D341Med (cell line): ENCODE measurements around the gene SEC24C.
A peak's percentile ranks its signal among the peaks of the same experiment; 100 is the strongest.
"Not testable (repeated sequence)": the region's sequence is repeated elsewhere in the genome, so short reads cannot be mapped to it uniquely, and the experiment has no call there.

Experiments used
- DNase-seq: peaks from one replicate; pipeline ENCODE4 v3.0.0; 2012; ENCODE audit warnings: low spot score

SEC24C gene

DNA sequence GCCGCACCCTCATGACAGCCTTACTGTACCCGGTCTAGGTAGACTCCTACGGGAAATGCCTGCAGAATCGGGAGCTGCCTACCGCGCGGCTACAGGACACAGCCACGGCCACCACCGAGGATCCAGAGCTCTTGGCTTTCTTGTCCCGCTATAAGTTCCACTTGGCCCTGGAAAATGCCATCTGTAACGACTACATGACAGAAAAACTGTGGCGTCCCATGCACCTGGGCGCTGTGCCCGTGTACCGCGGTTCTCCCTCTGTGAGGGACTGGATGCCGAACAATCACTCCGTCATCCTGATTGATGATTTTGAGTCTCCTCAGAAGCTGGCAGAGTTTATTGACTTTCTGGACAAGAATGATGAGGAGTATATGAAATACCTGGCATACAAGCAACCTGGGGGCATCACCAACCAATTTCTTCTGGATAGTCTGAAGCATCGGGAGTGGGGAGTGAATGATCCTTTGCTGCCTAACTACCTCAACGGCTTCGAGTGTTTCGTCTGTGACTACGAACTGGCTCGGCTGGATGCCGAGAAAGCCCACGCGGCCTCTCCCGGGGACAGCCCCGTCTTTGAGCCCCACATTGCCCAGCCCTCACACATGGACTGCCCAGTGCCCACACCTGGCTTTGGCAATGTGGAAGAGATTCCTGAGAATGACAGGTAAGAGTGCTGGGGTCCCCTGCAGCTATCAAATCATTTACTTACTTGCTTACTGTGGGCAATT is 29.1 kb downstream of the SEC24C start:
- no peak for DNase-seq

DNA sequence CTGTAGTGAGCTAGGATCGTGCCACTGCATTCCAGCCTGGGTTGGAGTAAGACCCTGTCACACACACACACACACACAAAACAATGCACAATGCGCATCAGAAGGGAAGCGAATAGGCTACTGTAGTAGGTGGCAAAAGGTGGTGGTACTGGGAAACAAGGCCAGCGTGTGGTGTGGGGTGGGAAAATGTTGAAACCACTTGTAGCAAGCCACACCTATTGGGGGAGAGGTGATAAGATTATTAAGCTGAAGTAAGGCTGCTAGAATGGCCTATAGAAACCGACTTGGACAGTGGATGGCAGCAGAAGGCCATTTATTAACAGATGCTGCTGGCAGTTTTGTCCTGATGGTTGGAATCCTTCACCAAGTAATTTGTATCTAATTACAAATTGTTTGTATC is 30.5 kb downstream of the SEC24C start:
- DNase-seq, result no peak

DNA sequence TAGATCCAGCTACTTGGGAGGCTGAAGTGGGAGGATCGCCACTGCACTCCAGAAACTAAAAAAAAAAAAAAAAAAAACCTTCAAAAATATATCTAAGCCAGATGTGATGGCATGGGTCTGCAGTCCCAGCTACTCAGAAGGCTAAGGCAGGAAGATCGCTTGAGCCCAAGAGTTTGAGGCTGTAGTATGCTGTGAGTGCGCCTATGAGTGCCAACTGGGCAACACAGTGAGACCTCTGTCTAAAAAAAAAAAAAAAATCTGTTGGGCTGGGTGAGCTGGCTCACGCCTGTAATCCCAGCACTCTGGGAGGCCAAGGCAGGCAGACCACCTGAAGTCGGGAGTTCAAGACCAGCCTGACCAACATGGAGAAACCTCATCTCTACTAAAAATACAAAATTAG is 34.8 kb downstream of the SEC24C start:
- no peak for DNase-seq

DNA sequence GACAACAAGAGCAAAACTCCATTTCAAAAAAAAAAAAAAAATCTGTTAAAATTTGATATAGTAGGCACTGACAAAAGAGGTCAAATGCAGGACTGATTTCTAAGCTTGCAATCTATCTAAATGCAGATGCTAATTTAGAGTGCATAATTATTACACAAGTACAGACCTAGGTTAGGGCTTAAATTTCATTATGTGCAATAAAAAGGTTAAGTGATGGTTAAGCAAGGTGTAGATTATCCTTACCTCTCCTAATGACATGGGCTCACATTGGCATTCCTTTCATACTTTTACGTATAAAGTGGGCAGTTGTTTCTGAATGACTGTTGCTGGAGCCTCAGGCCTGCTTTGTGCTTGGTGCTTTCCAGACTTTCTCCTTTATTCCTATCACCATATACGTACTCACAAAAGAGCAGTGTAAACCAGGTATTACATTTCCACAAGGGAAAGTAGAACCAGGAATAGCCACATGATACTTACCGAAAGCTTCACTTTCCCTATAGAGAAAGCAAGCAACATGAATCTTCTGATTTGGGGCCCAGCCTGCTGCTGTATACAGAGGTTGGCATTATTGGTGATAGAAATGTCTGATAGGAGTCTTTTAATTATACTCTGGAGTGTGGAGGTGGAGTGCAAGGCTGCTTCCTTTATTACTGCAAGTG is 35.5 kb downstream of the SEC24C start:
- DNase-seq, result no peak

DNA sequence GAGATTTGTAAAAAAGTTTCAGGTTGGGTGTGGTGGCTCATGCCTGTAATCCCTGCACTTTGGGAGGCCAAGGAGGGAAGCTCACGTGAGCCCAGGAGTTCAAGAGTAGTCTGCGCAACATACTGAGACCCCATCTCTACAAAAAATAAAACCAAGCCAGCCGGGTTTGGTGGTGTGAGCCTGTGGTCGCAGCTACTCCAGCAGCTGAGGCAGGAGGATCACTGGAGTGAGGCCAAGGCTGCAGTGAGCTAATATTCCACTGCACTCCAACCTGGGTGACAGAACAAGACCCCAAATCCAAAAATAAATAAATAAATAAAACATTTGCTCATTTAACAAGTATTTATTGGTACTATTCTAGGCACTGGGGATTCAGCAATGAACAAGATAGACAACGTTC is 36.1 kb downstream of the SEC24C start:
- no peak for DNase-seq

DNA sequence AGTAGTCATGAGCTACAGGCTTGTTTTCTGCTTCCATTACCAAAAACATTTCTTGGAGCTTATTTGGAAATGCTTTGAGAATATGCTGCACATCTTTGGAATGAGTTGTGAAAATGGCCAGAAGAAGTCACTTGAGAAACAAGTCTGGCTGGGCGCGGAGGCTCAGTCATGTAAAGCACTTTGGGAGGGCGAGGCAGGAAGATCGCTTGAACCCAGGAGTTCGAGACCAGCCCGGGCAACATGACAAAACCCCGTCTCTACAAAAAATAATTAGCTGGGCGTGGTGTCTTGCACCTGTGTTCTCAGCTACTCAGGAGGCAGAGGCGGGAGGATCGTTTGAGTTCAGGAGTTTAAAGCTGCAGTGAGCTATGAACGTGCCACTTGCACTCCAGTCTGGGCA is 36.8 kb downstream of the SEC24C start:
- DNase-seq, result no peak

DNA sequence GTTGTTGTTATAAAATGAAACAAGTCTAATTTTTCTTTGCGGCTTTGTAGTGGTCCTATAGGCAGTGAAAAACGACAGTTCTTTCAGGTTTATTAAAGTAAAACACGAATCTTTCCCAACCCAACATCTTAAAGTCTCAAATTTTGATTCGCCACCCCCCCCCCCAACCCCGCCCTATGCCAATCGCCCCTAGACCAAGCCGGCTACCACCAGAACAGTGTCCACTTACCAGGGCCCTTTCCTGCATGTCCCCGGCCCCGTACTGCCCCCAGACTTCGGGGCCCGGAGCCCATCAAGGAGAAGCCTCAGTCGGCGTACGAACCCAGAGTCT is 37.3 kb downstream of the SEC24C start:
- no peak for DNase-seq

DNA sequence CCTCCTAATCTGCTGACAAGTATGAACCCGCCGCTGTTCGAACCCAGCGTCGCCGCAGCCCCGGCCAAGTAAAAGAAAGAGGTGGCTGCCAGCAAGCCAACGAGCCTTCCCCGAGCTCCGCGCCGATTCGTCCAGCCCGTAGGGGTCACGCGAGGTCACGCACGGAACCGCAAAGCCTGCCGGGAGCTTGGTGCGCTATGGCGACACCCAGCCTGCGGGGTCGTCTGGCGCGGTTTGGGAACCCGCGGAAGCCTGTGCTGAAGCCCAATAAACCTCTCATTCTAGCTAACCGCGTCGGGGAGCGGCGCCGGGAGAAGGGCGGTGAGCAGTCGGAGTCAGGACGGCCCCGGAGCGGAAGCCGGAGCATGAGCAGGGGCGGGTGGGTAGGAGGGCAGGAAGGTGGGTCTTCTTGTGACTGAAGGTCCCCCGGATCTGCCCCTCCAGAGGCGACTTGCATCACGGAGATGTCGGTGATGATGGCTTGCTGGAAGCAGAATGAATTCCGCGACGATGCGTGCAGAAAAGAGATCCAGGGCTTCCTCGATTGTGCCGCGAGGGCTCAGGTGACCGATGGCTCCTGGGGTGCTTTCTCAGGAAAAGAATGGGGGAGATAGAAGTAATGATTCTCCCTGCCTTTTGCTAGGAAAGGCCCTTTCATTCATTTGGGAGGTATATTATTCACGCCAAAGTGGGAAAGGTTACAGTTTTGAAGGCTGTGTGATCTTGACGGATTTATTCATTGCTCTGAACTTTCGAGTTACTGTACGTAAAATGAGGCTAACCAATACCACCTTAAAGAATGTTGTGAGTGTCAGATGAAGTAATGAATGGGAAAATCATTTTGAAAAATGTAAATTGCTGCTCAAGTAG is 37.9 kb downstream of the SEC24C start, which contains the start of gene CHCHD1:
Gene CHCHD1 (plus strand): TSS at position 170 of the 870 bp plus-strand sequence. CDS start 28 bp downstream, at position 198.
- peak; percentile 84 for DNase-seq

DNA sequence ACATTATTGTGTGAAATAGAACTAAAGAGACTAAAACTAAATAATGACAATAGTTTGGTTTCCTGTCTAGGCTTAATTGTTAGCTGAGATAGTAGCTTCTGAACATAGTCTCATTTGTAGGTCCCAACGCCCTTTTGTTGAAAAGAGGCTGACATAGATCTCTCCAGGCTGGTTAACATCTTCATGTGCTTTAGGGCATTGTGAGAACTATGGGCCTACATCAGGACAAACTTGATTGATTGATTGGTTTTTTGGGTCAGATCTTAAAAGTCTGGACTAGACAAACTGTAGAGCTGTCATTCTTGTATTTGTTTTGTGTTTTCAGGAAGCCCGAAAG is 38.5 kb downstream of the SEC24C start:
- DNase-seq, result no peak

DNA sequence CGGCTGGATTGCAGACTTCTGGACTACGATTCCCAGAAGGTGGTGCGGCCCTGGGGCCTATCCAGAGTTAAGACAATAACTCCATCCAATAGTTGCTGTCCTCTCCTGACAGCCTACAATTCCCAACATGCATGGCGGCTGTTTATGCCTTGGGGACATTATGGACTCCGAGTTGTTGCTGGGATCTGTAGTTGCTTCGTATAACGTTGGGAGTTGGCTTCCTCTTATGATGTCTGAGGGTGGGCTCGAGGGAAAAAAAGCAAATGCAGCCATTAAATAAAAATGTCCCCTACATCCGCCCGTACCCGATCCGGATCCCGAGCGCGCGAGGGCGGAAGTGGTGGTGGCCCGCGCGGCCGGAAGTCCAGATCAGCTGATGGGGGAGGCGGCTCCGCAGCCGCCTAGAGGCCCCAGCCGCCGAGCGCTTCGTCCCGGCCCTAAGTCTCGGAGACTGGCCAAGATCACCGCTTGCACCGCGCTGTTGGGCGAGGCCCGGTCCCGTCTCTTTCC is 41.1 kb downstream of the SEC24C start, which contains the start of gene ZSWIM8:
Gene ZSWIM8 (plus strand): TSS at position 396 of the 510 bp plus-strand sequence. CDS start 273 bp downstream, outside the sequence.
- DNase-seq, result peak; percentile 89

DNA sequence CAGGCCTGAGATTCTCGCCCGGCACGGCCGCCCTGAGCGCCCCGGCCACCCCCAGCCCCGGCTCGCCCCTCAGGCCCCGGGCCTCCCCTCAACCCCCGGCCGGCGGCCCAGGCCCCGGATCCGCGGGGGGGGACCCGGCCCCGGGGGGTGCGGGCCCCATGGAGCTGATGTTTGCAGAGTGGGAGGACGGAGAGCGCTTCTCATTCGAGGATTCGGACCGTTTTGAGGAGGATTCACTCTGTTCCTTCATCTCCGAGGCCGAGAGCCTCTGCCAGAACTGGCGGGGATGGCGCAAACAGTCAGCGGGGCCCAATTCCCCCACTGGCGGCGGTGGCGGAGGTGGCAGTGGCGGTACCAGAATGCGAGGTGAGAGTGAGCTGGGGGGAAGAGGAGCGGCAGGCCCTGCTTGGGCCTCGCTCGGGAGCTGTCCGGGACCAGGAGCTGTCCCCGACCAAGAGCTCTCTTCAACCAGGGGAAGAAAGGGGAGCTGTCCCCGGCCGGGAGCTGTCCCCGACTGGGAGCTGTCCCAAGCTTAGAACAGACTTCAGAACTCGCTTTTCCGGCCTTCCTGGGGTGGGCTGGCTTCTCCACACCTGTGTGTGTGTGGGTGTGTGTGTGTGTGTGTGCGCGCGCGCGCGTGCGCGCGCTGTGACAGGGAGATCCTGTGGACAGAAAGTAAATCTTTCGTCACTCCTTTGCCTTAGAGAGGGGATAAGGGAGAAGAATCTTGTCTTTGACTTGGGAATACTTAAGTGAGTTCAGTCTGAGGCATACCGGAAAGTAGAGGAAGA is 41.7 kb downstream of the SEC24C start:
- peak; percentile 40 for DNase-seq

DNA sequence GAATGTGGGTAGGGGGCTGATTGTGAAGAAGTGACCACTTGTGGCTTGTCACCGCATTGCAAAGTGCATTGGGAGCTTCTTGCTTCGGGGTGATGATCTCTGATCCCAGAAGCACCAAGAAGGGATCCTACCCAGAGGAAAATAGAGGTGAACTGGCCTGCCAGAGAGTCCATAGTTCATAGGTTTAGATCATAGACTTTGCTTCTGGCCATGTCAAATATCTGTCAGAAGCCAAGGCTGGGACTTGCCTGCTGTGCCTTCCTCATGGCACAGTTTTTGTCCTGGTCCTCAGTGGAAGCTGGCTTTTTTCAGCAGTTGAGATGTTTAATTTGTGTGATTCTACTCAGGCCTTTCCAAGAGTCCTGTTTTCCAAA is 42.3 kb downstream of the SEC24C start:
- no peak for DNase-seq

DNA sequence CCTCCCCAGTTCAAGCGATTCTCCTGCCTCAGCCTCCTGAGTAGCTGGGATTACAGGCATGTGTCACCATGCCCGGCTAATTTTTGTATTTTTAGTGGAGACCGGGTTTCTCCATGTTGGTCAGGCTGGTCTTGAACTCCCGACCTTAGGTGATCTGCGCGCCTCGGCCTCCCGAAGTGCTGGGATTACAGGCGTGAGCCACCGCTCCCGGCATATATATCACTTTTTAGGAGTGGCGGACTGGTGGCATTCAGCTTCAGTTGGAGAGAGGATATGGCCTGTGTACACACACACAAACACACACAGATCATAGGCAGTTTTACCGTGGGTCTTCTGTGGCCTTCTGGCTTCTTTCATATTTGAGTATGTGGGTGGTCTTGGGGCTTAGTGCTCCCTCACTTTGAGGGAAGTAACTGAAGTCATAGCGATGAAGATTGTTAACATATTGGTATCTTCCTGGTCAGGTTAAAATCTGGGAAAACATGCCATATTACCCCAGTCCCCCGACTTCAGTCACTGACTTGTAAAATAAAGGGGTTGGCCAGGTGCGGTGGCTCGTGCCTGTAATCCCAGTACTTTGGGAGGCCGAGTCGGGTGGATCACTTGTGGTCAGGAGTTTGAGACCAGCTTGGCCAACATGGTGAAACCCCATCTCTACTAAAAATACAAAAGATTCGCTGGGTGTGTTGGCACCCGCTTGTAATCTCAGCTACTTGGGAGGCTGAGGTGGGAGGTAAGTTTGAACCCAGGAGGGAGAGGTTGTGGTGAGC is 43.0 kb downstream of the SEC24C start:
- DNase-seq, result not testable (repeated sequence)

DNA sequence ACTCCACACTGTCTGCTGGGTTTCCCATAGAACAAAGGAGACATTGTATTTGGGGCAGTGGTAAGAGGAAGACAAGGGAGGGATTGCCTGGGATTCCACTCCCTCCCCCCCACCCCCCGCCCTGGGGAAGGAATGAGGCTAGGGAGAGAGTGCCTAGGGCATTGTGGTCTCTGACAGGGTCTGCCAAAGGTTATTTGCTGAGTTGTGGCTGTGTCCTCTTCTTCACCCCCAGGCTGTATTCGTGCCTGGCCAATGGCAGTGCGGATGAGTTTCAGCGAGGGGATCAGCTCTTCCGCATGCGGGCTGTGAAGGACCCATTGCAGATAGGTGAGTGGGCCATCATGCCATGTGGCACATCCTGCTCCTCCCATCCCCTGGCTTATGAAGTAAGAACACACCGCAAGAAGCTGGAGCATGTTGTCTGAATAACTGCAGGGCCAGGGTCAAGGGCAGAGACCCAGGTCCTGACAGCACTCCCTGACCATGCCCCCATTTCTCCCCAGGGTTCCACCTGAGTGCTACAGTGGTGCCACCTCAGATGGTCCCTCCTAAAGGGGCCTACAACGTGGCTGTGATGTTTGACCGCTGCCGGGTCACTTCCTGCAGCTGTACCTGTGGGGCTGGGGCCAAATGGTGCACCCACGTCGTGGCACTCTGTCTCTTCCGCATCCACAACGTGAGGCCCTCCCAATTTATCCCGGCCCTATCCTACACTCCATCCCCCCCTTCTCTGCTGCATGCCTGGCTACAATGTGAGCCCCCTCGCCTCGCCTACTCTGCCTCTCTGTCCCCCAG is 44.9 kb downstream of the SEC24C start:
- no peak for DNase-seq

DNA sequence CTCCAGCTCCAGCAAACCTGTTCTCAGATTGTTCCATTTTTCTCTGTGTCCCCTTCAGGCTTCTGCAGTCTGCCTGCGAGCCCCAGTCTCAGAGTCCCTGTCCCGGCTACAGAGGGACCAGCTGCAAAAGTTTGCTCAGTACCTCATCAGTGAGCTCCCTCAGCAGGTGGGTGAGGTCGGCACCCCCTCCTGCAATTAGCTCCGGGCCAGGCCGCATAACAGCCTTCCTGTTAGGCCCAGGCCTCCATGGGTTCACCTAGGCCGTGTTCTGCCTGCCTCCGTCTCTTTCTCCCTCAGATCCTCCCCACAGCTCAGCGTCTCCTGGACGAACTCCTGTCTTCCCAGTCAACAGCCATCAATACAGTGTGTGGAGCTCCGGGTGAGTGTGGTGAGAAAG is 45.5 kb downstream of the SEC24C start:
- DNase-seq, result no peak

DNA sequence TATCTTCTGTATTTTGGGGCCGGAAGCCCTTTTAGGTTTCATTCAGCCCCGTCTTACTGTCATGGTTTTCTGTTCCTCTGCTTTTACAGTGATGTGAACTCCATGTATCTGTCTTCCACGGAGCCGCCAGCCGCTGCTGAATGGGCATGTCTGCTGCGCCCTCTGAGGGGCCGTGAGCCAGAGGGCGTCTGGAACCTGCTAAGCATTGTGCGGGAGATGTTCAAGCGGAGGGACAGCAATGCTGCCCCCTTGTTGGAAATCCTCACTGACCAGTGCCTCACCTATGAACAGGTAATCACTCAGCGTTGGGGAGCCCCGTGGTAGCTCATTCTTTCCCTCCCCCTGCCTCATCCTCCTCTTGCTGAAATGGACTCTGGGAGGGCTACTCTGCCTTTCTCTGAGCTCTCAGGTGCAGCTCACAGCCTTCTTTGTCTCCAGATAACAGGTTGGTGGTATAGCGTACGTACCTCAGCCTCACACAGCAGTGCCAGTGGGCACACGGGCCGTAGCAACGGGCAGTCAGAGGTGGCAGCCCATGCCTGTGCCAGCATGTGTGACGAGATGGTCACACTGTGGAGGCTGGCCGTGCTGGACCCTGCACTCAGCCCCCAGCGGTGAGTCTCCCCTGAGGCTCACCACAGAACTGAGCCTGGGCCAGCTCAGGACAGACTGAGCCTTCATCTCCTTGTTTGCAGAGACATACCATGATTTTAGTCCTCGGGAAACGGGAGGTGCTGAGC is 46.9 kb downstream of the SEC24C start:
- DNase-seq, result no peak

DNA sequence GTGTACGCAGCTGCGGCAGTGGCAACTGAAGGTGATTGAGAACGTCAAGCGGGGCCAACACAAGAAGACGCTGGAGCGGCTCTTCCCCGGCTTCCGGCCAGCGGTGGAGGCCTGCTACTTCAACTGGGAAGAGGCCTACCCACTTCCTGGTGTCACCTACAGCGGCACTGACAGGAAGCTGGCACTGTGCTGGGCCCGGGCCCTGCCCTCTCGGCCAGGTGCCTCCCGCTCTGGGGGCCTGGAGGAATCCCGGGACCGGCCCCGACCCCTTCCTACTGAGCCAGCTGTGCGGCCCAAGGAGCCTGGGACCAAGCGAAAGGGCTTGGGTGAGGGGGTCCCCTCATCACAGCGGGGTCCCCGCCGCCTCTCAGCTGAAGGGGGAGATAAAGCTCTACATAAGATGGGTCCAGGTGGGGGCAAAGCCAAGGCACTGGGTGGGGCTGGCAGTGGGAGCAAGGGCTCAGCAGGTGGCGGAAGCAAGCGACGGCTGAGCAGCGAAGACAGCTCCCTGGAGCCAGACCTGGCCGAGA is 47.8 kb downstream of the SEC24C start:
- DNase-seq, result no peak

DNA sequence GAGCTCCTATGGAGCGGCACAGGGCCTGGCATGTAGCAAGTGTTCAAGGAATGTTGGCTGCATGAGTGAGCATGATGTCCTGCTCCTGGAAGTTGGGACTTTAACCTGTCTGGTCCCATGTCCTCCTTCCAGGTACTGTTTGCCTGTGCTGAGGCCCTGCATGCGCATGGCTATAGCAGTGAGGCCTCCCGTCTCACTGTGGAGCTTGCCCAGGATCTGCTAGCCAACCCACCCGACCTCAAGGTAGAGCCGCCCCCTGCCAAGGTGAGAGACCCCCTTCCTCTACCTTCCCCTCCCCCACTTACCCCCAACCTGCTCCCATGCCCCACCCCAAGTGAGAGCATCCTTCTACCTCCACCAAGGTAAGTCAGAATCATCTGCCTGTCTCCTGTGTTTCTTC is 49.3 kb downstream of the SEC24C start:
- DNase-seq, result no peak

DNA sequence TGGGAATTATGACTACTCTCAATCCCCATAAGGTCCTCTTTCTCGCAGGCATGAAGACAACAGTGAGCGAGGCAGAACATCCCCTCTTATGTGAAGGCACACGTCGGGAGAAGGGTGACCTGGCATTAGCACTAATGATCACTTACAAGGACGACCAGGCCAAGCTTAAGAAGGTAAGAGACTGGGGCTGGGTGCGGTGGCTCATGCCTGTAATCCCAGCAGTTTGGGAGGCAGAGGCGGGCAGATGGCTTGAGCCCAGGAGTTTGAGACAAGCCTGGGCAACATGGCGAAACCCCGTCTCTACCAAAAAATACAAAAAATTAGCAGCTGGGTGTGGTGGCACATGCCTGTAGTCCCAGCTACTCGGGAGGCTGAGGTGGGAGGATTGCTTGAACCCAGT is 51.3 kb downstream of the SEC24C start:
- not testable (repeated sequence) for DNase-seq
